Glomerular endothelial cell (primary cell): ENCODE data around the gene LRSAM1. TPM values are rescaled to one million over a fixed set of nuclear protein-coding genes. Genes with fewer than 3 reads are reported as not detected.

ENCODE experiments used
- DNase-seq: peaks from one replicate; pipeline ENCODE4 v3.0.0-alpha.2; 2011; ENCODE audit warnings: low read depth, low spot score; ENCODE audit errors: extremely low read depth
- total RNA-seq: library from RNA; depleted of rRNA; stranded (reverse); fragments of >200 nt; gene quantifications from 2 replicates; pipeline ENCODE4 v1.2.3, GENCODE V29; 2015

The LRSAM1 gene
- total RNA-seq, 1 donor from 2014 or later = 37.7 TPM

- DNase-seq = no peak
These were observed 78.4 kb downstream of the LRSAM1 start for GRCh38 chr9:127529671-127530070.

DNA sequence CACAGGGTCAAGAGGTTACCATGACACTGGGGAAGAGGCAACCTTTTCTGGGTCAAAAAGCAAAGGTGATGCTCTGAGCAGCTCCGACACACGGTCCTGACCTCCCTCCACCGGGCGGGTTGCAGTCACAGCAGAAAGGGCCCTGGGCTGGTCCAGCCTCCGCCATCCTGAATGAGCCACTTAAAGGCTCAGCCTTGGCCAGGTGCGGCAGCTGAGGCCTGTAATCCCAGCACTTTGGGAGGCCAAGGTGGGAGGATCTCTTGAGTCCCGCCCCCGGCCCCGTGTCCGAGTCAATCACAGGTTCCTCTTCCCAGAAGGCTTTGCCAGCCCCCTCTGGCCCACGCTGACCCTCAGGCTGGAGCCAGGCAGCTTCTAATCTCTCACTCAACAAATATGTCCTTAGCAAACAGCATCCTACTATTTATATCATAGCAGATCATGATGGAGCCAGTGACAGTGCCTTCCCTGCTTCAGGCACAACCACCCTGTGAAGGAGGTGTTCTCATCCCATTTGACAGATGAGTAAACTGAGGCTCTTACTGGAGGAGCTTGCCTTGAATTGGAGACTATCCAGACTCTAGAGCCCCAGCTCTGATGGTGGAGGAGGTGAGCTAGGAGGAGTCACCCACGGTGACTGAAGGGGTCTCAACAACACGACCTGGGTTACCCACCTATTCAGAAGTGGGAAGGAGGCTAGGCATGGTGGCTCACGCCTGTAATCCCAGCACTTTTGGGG is 79.1 kb downstream of the LRSAM1 start:
- DNase-seq = no peak

DNA sequence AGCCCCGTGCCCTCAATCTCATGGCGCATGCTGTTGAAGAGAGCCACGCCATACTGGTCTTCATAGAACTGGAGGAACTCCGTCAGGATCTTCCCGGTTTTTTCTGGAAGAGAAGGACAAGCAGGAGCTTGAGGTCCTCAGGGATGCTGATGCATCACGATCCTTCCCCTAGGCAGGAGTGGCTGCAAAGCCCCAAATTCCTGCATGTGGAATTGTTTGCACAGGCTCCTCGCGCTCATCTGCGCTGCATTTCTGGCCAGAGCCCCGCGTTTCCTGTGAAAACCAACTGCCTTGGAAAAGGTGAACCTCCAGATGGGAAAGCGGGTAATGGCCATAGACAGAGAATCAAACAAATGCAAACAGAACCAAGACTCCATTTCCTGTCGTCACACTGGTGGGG is 80.4 kb downstream of the LRSAM1 start:
- no peak for DNase-seq

GRCh38 chr9:127534250-127534906 is 83.1 kb downstream of the LRSAM1 start:
- no peak for DNase-seq

DNA sequence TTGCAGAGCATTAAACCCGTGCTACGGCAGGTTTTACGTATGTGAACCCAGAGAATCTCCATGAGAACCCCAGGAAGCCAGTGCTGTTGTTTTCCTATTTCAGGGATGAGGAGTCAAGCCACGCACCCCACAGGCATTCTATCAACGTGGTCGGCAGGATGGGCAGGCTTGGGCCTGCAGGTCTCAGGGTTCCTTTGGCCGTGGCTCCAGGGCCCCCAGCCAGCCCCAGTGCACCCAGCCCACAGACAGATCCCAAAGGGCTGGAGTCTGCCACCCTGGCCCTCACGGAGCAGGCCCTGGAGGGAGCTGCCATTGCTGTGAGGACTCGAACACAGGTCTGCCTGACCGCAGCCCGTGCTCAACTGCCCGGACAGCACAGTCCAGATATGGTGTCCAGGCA is 83.6 kb downstream of the LRSAM1 start:
- DNase-seq = no peak

DNA sequence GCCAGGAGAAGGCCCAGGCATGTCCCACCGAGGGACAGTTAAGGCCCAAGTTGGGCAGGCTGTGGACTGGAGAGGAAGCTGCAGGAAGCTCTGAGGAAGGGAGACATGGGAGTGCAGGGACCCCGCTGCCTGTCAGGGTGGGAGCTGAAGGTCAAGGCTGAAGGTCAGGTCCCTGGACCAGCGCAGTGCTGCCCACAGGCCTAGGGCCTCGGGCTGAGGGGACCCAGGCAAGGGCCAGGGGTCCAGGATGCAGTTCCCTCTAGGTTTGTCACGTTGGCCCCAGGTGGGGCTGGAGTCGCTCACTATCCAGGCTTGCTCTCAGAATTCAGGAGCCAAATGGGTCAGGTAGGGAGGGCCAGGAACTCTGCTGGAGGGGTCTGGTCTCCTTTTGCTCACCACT is 84.1 kb downstream of the LRSAM1 start:
- DNase-seq = no peak

DNA sequence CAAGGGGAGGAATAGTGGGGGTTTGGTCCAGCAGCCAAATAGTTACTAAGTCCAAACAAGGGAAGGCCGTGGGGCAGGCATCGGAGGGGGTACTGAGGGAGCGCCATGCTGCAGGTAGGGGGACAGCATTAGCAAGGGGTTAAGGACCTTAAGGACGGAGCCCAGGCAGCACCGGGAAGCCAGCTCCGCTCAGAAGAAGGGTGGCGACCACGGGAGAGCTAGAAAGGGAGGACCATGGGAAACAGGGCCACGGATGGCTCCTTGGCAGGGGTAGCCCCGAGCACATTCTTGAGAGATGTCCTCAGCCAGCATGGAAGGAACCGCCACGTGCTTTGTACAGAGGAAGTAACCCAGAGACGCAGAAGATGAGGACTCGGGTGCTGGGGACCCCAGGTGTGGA is 84.5 kb downstream of the LRSAM1 start:
- no peak for DNase-seq

DNA sequence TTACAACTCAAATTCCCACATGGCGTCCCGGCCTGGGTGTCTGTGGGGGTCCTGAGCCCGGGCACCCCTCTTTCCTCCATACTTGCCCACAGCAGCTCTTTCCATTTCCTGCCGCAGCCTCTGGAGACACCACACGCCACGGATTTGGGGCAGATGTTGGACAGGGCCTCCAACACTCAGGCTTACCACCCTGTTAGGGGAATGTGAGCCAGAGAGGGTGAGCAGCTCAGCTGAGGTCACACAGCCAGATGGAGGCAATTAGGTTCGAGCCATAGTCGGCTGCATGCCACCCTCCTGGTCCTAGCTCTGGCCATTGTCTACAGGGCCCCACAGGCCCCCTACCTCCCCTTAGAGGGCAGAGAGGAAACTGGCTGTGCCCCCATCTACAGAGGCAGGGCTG is 85.2 kb downstream of the LRSAM1 start:
- no peak for DNase-seq

GRCh38 chr9:127537014-127537413 is 85.7 kb downstream of the LRSAM1 start:
- no peak for DNase-seq

DNA sequence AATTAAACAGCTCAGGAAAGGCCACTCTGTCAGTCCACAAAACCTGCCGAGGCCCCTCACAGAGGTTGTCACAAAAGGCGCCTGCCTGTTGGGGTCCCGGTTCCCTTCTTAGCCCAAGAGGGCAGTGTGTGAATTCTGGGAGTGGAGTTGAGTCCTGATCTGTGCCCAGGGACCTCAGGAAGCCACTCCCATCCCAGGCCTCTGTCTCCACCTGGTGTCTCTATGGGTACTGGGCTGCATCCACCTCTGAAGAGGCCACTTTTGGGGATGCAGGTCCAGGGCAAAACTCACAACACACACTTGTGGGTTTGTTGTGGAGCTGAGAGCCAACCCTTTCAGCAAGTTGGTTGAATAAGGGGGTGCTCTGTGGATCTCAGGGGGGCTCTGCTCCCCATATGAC is 86.5 kb downstream of the LRSAM1 start:
- DNase-seq = no peak

DNA sequence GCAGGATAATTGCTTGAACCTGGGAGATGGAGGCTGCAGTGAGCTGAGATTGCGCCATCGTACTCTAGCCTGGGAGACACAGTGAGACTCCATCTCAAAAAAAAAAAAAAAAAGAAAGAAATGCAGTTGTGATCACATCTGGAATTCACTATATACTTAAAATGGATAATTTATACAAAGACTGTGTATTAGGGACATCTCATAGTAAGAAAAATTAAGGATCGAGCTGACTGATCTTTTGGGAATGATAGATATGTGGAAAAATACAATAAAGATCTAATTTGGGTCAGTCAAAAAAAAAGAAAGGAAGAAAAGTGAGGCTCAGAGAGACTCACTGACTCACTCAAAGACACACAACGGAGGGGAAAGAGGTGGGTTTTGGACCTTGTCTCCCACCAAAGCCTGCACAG is 87.5 kb downstream of the LRSAM1 start:
- no peak for DNase-seq

DNA sequence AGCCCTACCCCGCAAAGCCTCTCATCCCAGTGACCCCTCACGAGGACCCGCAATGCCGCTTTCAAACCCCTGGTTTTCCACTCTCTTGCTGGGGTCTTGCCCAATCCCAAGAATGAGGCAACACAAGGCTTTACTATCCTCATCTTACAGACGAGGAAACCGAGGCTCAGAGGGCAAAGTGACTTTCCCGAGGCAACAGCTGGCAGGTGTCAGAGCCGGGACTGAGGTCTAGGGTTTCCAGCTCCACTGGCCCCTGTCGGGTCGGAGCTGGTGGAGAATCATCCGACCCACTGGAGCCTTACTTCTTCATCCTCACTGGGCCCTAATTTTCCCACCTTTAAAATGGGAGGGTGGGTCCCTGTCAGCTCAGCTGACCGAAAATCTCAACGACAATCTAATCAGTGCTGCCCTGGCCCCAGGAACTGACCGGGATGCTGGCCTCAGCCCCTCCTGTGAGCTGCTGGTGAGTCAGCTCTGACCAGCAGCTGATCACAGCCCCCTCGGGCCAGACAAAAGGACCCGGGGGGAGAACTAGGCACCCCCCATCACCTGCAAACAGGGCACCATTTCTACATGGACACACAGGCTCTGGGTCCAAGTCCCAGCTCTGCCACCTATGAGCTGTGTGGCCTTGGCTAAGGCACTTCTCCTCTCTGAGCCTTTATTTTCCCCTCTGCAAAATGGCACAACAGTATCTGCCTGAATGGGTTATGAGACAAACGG is 88.1 kb downstream of the LRSAM1 start:
- DNase-seq = no peak

DNA sequence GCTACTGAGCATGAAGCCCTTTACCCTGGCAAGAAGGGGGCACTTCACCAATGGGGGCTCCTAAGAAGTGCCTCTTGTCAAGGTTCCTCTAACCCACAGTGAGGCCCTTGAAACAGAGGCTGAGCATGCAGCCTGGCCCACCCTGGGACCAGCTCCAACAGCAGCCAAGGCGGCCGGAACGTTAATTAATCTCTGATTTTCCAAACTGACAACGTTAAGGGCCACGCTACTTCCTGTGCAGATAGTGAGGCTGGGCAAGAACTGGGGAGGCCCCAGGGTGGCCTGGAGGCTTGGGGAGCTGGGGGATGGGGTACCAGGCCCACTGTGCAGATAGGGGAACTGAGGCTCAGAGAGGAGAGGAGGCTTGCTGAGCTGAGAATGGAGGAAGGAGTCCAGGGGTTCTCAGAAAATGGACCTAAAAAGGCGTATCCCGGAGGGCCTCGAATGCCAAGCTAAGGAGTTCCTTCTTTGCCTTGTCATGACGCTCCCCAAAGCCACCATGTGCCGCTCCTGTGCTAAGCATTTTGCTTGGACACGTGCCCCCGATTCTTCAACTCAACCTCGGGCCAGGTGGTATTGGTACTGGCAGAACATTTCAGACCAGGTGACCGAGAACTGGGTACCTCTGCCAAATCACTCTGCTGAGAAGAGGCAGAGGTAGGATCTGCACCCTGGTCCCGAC is 88.8 kb downstream of the LRSAM1 start:
- DNase-seq = no peak

DNA sequence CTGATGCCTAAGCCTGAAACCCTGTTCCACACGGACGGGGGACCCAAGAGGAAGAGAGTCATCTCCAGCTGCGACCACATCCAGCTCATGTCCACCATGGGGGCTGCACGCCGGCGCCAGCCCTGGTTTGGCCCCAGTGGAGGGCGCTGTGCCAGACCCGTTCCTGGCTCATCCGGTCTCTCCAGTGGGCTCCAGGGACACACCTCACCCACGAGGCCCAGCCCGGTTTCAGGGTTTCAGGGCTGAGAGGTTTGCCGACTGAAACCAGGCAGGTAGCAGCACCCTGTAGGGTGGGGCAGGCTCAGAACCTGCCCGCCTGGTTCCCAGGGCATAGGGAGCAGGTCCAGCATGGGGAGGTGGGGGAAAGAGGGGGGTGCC is 89.3 kb downstream of the LRSAM1 start:
- no peak for DNase-seq

- no peak for DNase-seq
These were observed 89.9 kb downstream of the LRSAM1 start for GRCh38 chr9:127541176-127541575.

- DNase-seq = no peak
These were observed 90.6 kb downstream of the LRSAM1 start for GRCh38 chr9:127541865-127542264.

GRCh38 chr9:127543221-127543620 is 91.9 kb downstream of the LRSAM1 start:
- no peak for DNase-seq

DNA sequence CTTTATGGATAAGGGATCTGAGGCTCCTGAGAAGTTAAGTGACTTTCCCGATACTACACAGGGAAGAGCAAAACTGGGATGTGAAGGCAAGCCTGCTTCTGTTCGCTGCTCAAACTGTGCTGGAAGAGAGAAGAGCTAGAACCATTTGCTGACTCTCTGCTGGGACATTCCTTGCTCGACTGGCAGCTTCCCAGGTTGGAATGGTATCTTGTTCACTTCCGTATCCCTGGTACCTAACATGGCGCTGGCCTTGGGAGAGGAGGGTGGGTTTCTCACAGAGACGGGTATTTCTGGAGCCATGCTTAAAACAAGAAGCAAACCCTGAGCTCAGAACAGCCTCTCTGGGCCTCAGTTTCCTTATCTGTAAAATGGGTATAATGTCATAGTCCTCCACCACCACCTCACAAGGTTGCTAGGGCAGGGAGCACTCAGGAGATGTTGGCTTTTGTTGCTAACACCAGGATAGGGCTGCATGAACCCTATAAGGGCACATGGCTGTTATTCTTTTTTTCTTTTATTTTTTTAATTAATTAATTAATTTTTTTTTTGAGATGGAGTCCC is 92.7 kb downstream of the LRSAM1 start:
- no peak for DNase-seq

- no peak for DNase-seq
These were observed 94.2 kb downstream of the LRSAM1 start for GRCh38 chr9:127545196-127546124.
